ENCODE measurements around the gene HOXB1.

The HOXB1 gene

GRCh38 chr17:48520631-48521079, 10.2 kb downstream of the HOXB1 start:
- no peak for TF ChIP-seq CTCF (IDR thresholded peaks at IDR 0.05; ENCODE audit: low read depth, low read length)
- H3K4me3 ChIP-seq (ENCODE audit: low read depth, low read length), result no peak overlapping the region

- TF ChIP-seq CTCF (IDR thresholded peaks at IDR 0.05; ENCODE audit: low read depth, low read length), result no peak
- no peak overlapping the region for H3K4me3 ChIP-seq (ENCODE audit: low read depth, low read length)
Observed at GRCh38 chr17:48519427-48519826, 11.4 kb downstream of the HOXB1 start.

GRCh38 chr17:48517478-48517877, 13.3 kb downstream of the HOXB1 start:
- TF ChIP-seq CTCF (IDR thresholded peaks at IDR 0.05; ENCODE audit: low read depth, low read length), result no peak
- no peak overlapping the region for H3K4me3 ChIP-seq (ENCODE audit: low read depth, low read length)

GRCh38 chr17:48515925-48516900, 14.6 kb downstream of the HOXB1 start:
- no peak for TF ChIP-seq CTCF (IDR thresholded peaks at IDR 0.05; ENCODE audit: low read depth, low read length)
- no peak overlapping the region for H3K4me3 ChIP-seq (ENCODE audit: low read depth, low read length)

GRCh38 chr17:48514477-48514876, 16.3 kb downstream of the HOXB1 start:
- no peak overlapping the region for H3K4me3 ChIP-seq (ENCODE audit: low read depth, low read length)
- TF ChIP-seq CTCF (IDR thresholded peaks at IDR 0.05; ENCODE audit: low read depth, low read length), result no peak

- no peak for TF ChIP-seq CTCF (IDR thresholded peaks at IDR 0.05; ENCODE audit: low read depth, low read length)
- H3K4me3 ChIP-seq (ENCODE audit: low read depth, low read length), result no peak overlapping the region
Observed at GRCh38 chr17:48513666-48514455, 16.9 kb downstream of the HOXB1 start.

Data from WI38 (cell line).